B cell (primary cell): ENCODE results near the gene NKIRAS2. TPM values are rescaled to one million over a fixed set of nuclear protein-coding genes. Genes with fewer than 3 reads are reported as not detected.

Experiments used
- ATAC-seq: fragments of 200-7000 bp; cut with Tn5 transposase; one replicate; pipeline ENCODE4 v1.10.0; 2021; ENCODE audit warnings: low read depth, mild to moderate bottlenecking, moderate number of reproducible peaks, moderate library complexity
- CTCF ChIA-PET: fragments of 350-600 bp; sonication (Branson Sonifier 250); formaldehyde crosslinking; loops from one replicate; lab custom pipeline; 2021; ENCODE audit warnings: antibody characterized with exemption, inconsistent platforms; lab: Charles Lee
- POLR2A ChIA-PET: fragments of 350-600 bp; sonication (Branson Sonifier 250); formaldehyde crosslinking; loops from one replicate; lab custom pipeline; 2021; ENCODE audit warnings: antibody characterized with exemption; lab: Charles Lee
- DNase-seq: peaks from one replicate; pipeline ENCODE4 v3.0.0; 2013
- H2AFZ ChIP-seq: 2 replicates; pipeline ENCODE4 v1.6.1; 2012; ENCODE audit warnings: mild to moderate bottlenecking, low read depth, low read length; ENCODE audit not compliant: insufficient read depth, poor library complexity, severe bottlenecking
- H3K27ac ChIP-seq, 2 donors: 1 replicate in 1 of 2; 2 replicates in 1 of 2; pipeline ENCODE4 v1.5.1; 2012 to 2013; ENCODE audit warnings: low read length in 2 of 2, mild to moderate bottlenecking in 2 of 2, moderate library complexity in 1 of 2
- H3K27me3 ChIP-seq, 4 experiments: fragments of 200-600 bp in 1 of 4; sonication (generic) in 1 of 4; replicated peaks in 1 of 4; 1 replicate in 2 of 4; 2 replicates in 2 of 4; pipeline versions ENCODE4 v1.6.1 to v1.7.0; 2013 to 2016; ENCODE audit warnings: low read length in 3 of 4, mild to moderate bottlenecking in 2 of 4, mixed read lengths in 1 of 4, moderate library complexity in 1 of 4; ENCODE audit not compliant: insufficient read depth in 4 of 4, control insufficient read depth in 3 of 4; ENCODE audit errors: control extremely low read depth in 1 of 4
- H3K36me3 ChIP-seq, 2 experiments: replicated peaks in 1 of 2; 1 replicate in 1 of 2; 2 replicates in 1 of 2; pipeline versions ENCODE4 v1.6.1 to v1.7.1; 2013; ENCODE audit warnings: low read length in 1 of 2; ENCODE audit not compliant: insufficient read depth in 2 of 2, control insufficient read depth in 1 of 2; ENCODE audit errors: control extremely low read depth in 1 of 2, extremely low read depth in 1 of 2
- H3K4me1 ChIP-seq, 2 donors: fragments of 200-600 bp in 1 of 2; sonication (generic) in 1 of 2; 1 replicate in 1 of 2; 2 replicates in 1 of 2; pipeline versions ENCODE4 v1.5.1 to v1.6.1; 2013 to 2017; ENCODE audit warnings: low read length in 2 of 2; ENCODE audit not compliant: control insufficient read depth in 2 of 2, insufficient read depth in 2 of 2
- H3K4me2 ChIP-seq: replicated peaks from 2 replicates; pipeline ENCODE3; 2012; ENCODE audit warnings: mild to moderate bottlenecking, low read depth, low read length; ENCODE audit not compliant: poor library complexity, severe bottlenecking
- H3K4me3 ChIP-seq, 5 experiments: fragments of 200-600 bp in 1 of 5; sonication (generic) in 1 of 5; 1 replicate in 3 of 5; 2 replicates in 2 of 5; pipeline versions ENCODE4 v1.5.1 to v1.7.0; 2011 to 2016; ENCODE audit warnings: low read length in 4 of 5, mild to moderate bottlenecking in 4 of 5, low read depth in 2 of 5, control low read depth in 1 of 5, moderate library complexity in 1 of 5; ENCODE audit not compliant: insufficient read depth in 1 of 5; ENCODE audit errors: control extremely low read depth in 1 of 5, extremely low read depth in 1 of 5
- H3K79me2 ChIP-seq: fragments of 200-600 bp; sonication (generic); one replicate; pipeline ENCODE4 v1.6.0; 2016; ENCODE audit warnings: low read length; ENCODE audit not compliant: control insufficient read depth, insufficient read depth
- H3K9ac ChIP-seq: fragments of 200-600 bp; sonication (generic); 2 replicates; pipeline ENCODE4 v1.6.1; 2017; ENCODE audit warnings: mild to moderate bottlenecking, low read length, moderate library complexity
- H3K9me3 ChIP-seq, 3 donors: one replicate each; pipeline versions ENCODE4 v1.6.1 to v1.7.1; 2013; ENCODE audit warnings: low read length in 2 of 3; ENCODE audit not compliant: control insufficient read depth in 2 of 3, insufficient read depth in 1 of 3; ENCODE audit errors: control extremely low read depth in 1 of 3
- H4K20me1 ChIP-seq: 2 replicates; pipeline ENCODE4 v1.6.0; 2012; ENCODE audit warnings: mild to moderate bottlenecking, low read length; ENCODE audit not compliant: insufficient read depth, control insufficient read depth, poor library complexity, severe bottlenecking
- H3K27ac Mint-ChIP-seq: one replicate; pipeline ENCODE4 v1.8.0; 2021; ENCODE audit warnings: mixed read lengths
- H3K27me3 Mint-ChIP-seq: one replicate; pipeline ENCODE4 v1.8.0; 2021; ENCODE audit warnings: mixed read lengths
- H3K4me1 Mint-ChIP-seq: one replicate; pipeline ENCODE4 v1.8.0; 2021; ENCODE audit warnings: mixed read lengths
- H3K4me3 Mint-ChIP-seq: one replicate; pipeline ENCODE4 v1.8.0; 2021; ENCODE audit warnings: mixed read lengths
- H3K9me3 Mint-ChIP-seq: one replicate; pipeline ENCODE4 v1.8.0; 2022; ENCODE audit warnings: mixed read lengths; ENCODE audit not compliant: insufficient read depth
- CTCF ChIP-seq: fragments of 200-600 bp; IDR thresholded peaks from one replicate; pipeline ENCODE4 v1.8.0; 2022; ENCODE audit warnings: antibody characterized with exemption, mild to moderate bottlenecking
- EZH2 ChIP-seq: IDR thresholded peaks from 2 replicates; pipeline ENCODE4 v1.6.1; 2012; ENCODE audit warnings: borderline replicate concordance, low read depth, mild to moderate bottlenecking, moderate library complexity, low read length; ENCODE audit not compliant: insufficient read depth, poor library complexity, severe bottlenecking
- WGBS: methylation state at CpG from one replicate; pipeline ENCODE4 v1.1.5; 2013; ENCODE audit warnings: missing lambda C conversion rate; ENCODE audit not compliant: insufficient coverage; 5-methylcytosine and 5-hydroxymethylcytosine counted together
- intact Hi-C: fragments of 100-400 bp; cut with micrococcal nuclease; formaldehyde crosslinking; loops from one replicate; pipeline ENCODE4 v1.10.0; 2022
- polyA plus RNA-seq: library from polyadenylated mRNA; depleted of rRNA; stranded (reverse); fragments of >200 nt; gene quantifications from 2 replicates; pipeline ENCODE4 v1.2.3, GENCODE V29; 2012
- total RNA-seq, 2 donors: library from RNA; stranded (reverse); fragments of 120-200 nt in 1 of 2; gene quantifications; 1 replicate in 1 of 2; 2 replicates in 1 of 2; pipeline versions ENCODE4 v1.2.3 to v1.2.4, GENCODE V29; 2013 to 2022

The NKIRAS2 gene
- total and polyA plus RNA-seq, 2 donors (not counting 1 experiment from before 2014, with no cell fraction given): 22.0 to 29.2 TPM

- intact Hi-C loops: no loop called here
- H3K9me3 Mint-ChIP-seq: no peaks in the 10 kb centered on the region
- no peak overlapping the region for H3K27ac ChIP-seq
- H3K27me3 Mint-ChIP-seq: peaks cover 10% of the 10 kb centered on the region
- ChIA-PET CTCF (interaction anchor here (1.1 to 1.9 kb wide), 3 partner anchors 44 to 48 kb away, joined by 4 to 8 read pairs (median 4); no protein-coding TSS in a partner anchor), POLR2A (no interaction called here)
- DNase-seq (no peak), ATAC-seq (no peak)
- H3K4me2 ChIP-seq: peak overlapping the region; percentile 84
- H3K9ac ChIP-seq: peak overlapping the region; percentile 53
- WGBS: no CpG with 5 or more reads among the region's 3 CpGs
- peaks cover 12% of the 10 kb centered on the region for H3K4me1 Mint-ChIP-seq
- peak overlapping the region; percentile 38 for H2AFZ ChIP-seq
- no peaks in the 10 kb centered on the region for H3K79me2 ChIP-seq
- no peaks in the 10 kb centered on the region for H4K20me1 ChIP-seq
- no peak overlapping the region for H3K27ac Mint-ChIP-seq
- peak overlapping the region in 2 of 5 experiments; percentile 20 to 52 for H3K4me3 ChIP-seq
- H3K36me3 ChIP-seq: no peaks in the 10 kb centered on the region
- H3K9me3 ChIP-seq: no peaks in the 10 kb centered on the region
- peaks cover 17 to 20% of the 10 kb centered on the region in 2 donors for H3K4me1 ChIP-seq
- TF ChIP-seq CTCF: no peak
- TF ChIP-seq EZH2: no peak
- peaks cover 0 to 36% (median 9%) of the 10 kb centered on the region in 4 experiments for H3K27me3 ChIP-seq
- H3K4me3 Mint-ChIP-seq: peak overlapping the region; percentile 65
These were observed 51.9 kb downstream of the NKIRAS2 start for GRCh38 chr17:42071810-42072209.

GRCh38 chr17:42072323-42073187, 52.7 kb downstream of the NKIRAS2 start:
- H3K4me3 ChIP-seq: peak overlapping the region in 3 of 5 experiments; percentile 20 to 52 (median 28)
- H3K27ac ChIP-seq: no peak overlapping the region
- H4K20me1 ChIP-seq: no peaks in the 10 kb centered on the region
- peaks cover 0 to 36% (median 9%) of the 10 kb centered on the region in 4 experiments for H3K27me3 ChIP-seq
- POLR2A ChIA-PET: no interaction called here
- CTCF ChIA-PET: interaction anchor here (0.8 to 1.9 kb wide), 4 partner anchors 19 to 48 kb away, joined by 3 to 8 read pairs (median 4); no protein-coding TSS in a partner anchor
- Mint-ChIP-seq H3K4me3 (peak overlapping the region; percentile 80), H3K4me1 (peaks cover 8% of the 10 kb centered on the region), H3K27ac (peak overlapping the region; percentile 63), H3K27me3 (peaks cover 10% of the 10 kb centered on the region), H3K9me3 (no peaks in the 10 kb centered on the region)
- peak overlapping the region; percentile 53 for H3K9ac ChIP-seq
- H3K4me1 ChIP-seq: peaks cover 14 to 17% of the 10 kb centered on the region in 2 donors
- no peaks in the 10 kb centered on the region for H3K79me2 ChIP-seq
- peak overlapping the region; percentile 84 for H3K4me2 ChIP-seq
- H2AFZ ChIP-seq: peak overlapping the region; percentile 38
- TF ChIP-seq EZH2: peak; percentile 80
- TF ChIP-seq CTCF: no peak
- no peaks in the 10 kb centered on the region for H3K9me3 ChIP-seq
- 2% methylated on average over 58 of the region's 67 CpGs for WGBS
- DNase-seq (peak; percentile 41), ATAC-seq (peak; percentile 44)
- no peaks in the 10 kb centered on the region for H3K36me3 ChIP-seq
- intact Hi-C loops: no loop called here
